ENCODE measurements around the gene BCAR1. TPM values are rescaled to one million over a fixed set of nuclear protein-coding genes. Genes with fewer than 3 reads are reported as not detected.
A peak's percentile ranks its signal among the peaks of the same experiment; 100 is the strongest.

BCAR1 gene
- total and polyA plus RNA-seq, 2 of the 13 experiments (the other 11 are each of a cell fraction or from before 2014, with no cell fraction given), result 48.1 to 51.7 TPM

GRCh38 chr16:75225678-75226515 is 25.5 kb downstream of the BCAR1 start:
- no peaks in the 10 kb centered on the region for H3K79me2 ChIP-seq (ENCODE audit: insufficient read depth, low read length)
- BruUV-seq (replicated peaks), result no TSS peak
- FAIRE-seq, result no peak
- 56% methylated on average over 26 of the region's 26 CpGs for WGBS (ENCODE audit: low lambda C conversion rate)
- no peak overlapping the region for H3K4me3 ChIP-seq (replicated peaks in 1 of 3; ENCODE audit: insufficient read depth in 1 of 3, low read depth in 2 of 3, low read length in 3 of 3)
- H3K27ac ChIP-seq (ENCODE audit: extremely low read length, insufficient read depth, low read length), result no peak overlapping the region
- no peak overlapping the region for H3K9ac ChIP-seq (ENCODE audit: insufficient read depth, low read depth, low read length)
- H3K4me1 ChIP-seq (ENCODE audit: insufficient read depth, low read length), result peaks cover 24% of the 10 kb centered on the region
- peaks cover 10 to 22% of the 10 kb centered on the region in 2 experiments for H3K27me3 ChIP-seq (ENCODE audit: control insufficient read depth in 1 of 2, insufficient read depth in 2 of 2, low read length in 2 of 2)
- intact Hi-C loops (cut with micrococcal nuclease; ENCODE audit: unreplicated experiment) (loop anchor here (2.0 kb wide), 1 partner anchor 19 kb away; the partner anchor contains the start of gene CTRB2), in situ Hi-C loops (cut with HindIII; ENCODE audit: extremely low pct_ligation_motif_present, low pct_unique_long_range_greater_than_20kb) (no loop called here)
- no peak overlapping the region for H2AFZ ChIP-seq (ENCODE audit: low read length)
- H3K9me3 ChIP-seq (ENCODE audit: low read length), result no peaks in the 10 kb centered on the region
- H3K4me2 ChIP-seq (ENCODE audit: low read depth, low read length), result no peak overlapping the region
- ChIA-PET CTCF (ENCODE audit: low intra/inter-chr PET ratio, low total read pairs) (no interaction called here), POLR2A (interaction anchor here (0.9 to 1.5 kb wide), 2 partner anchors 19 kb away, joined by 3 to 4 read pairs; partner anchors contain the start of gene CTRB2)
- ATAC-seq, result no peak
- no peaks in the 10 kb centered on the region for H4K20me1 ChIP-seq (ENCODE audit: insufficient read depth, low read length)
- H3K36me3 ChIP-seq (replicated peaks in 1 of 2; ENCODE audit: control insufficient read depth in 1 of 2, insufficient read depth in 2 of 2, low read length in 2 of 2), result peaks cover 10 to 19% of the 10 kb centered on the region in 2 experiments
- DNase-seq (ENCODE audit: low spot score), result no peak
- TF ChIP-seq TOE1 (CRISPR knock-in tag; IDR thresholded peaks at IDR 0.05) (no peak), NFIB (CRISPR knock-in tag; IDR thresholded peaks at IDR 0.05; ENCODE audit: borderline replicate concordance) (no peak), FOXA1 (IDR thresholded peaks at IDR 0.05) (no peak), FOXA1 (CRISPR knock-in tag; IDR thresholded peaks at IDR 0.05) (no peak), SPEN (CRISPR knock-in tag; IDR thresholded peaks at IDR 0.05; ENCODE audit: low read depth) (no peak), ZNF333 (CRISPR knock-in tag; IDR thresholded peaks at IDR 0.05; ENCODE audit: borderline replicate concordance) (no peak), NFYC (CRISPR knock-in tag; IDR thresholded peaks at IDR 0.05) (no peak), AGO1 (IDR thresholded peaks at IDR 0.05; ENCODE audit: low read depth, low read length, poor library complexity, severe bottlenecking) (peak; percentile 15)

Measured in HepG2 (cell line).